ENCODE results near the gene KRT85.

The KRT85 gene

DNA sequence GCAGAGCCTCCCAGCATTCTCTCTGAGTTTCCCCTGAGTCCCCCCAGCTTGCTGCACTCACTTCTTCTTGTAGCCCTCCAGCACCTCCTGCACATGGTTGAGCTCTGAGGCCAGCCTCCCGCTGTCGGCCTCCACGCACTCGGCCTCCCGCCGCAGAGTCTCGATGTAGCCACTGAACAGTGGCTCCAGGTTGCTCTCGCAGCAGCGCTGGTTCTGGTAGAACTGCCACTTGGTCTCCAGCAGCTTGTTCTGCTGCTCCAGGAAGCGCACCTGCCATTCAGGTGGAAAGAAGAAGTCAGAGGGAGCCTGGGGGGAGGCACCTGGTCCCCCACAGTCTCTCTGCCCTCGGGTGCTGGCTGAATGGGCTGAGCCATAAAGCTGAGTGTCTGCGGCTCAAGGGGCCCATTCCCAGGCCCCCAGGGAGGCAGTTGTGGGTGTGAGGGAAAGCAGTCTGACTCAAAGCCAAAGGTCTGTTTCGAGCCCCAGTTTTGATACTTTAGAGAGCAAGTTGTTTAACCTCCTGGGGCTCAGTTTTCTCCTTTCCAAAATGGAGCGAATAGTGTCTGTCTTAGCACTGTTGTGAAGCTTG, 2.3 kb downstream of the KRT85 start:
- DNase-seq, result no peak

DNA sequence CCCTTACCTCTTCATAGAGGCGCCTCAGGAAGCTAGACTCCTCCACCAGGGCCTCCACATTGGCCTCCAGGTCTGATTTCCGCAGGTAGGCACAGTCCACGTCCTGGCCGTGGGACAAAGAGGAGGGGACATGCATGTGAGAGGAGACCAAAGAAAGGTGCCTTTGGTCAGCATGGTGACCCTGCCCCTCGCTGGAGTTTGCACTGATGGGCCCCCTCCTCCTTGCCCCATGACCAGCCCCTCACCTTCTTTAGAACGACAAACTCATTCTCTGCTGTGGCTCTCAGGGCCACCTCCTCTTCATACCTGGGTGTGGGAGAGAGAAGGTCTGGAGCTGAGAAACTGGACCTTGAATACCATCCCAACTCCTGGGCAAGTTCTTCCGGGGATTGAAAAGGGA, 3.2 kb downstream of the KRT85 start:
- no peak for DNase-seq

DNA sequence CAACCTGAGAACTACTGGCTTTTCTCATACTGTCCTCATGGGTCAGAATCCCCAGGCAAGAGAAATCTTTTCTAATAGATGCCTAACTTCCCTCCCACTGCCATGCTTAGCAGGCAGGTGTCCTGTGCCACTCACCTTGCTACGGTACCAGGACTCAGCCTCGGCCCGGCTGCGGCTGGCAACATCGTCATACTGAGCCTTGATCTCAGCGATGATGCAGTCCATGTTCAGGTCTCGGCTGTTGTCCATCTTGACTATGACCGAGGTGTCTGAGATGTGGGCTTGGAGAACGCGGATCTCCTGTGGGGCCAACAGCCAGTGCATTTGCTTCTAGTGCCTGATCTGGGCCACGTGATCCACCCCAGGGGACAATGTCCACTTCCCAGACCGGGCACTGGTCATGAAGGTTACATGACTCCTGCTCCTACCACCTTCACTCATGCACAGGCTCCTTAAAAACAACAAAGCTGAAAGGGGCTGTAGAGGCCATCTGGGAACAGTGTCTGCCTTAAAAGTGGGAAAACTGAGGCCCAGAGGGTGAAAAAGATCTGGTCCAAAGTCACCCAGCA, 4.1 kb downstream of the KRT85 start:
- DNase-seq, result no peak

DNA sequence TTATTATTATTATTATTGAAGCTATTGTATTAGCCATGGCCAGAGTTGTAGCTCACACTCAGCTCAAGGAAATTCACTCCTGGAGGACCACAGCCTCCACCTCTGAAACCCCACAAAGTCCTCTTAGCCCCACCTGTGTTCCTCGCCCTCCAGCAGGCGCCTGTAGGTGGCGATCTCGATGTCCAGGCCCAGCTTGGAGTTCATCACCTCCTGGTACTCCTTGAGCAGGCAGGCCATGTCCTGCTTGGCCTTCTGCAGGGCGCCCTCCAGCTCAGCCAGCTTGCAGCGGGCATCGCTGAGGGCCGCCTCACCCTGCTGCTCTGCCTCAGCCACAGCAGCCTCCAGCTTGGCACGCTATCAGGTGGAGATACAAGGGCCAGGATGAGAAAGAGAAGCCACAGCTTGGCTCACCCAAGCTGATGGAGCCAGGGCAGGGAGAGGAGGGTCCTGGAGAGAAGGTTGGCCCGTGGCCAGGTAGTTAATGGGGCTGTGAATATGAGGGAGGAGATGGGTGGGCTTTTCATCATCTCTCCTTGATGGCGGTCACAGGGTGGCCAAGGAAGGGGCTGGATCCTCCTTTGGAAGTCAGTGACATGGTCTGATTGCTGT, 5.1 kb downstream of the KRT85 start:
- DNase-seq, result no peak

DNA sequence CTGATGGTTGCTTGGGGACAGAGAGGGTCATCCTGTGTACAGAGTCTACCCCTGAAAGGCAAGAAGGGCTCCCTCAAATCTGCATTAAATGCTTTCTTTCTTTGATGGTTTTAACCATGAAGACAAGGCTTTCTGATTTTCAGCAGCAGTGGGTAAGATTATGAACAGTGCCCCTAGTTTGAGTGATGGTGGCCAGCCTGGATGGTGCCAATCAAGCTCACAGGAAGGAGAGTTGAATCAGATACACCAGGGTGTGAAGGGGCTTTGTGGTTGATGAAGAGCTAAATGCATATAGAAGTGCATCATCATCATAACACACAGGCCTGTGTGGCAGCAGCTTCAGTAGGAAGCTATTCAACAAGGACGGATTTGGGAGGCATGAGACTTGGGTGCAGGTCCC, 5.7 kb downstream of the KRT85 start:
- no peak for DNase-seq

DNA sequence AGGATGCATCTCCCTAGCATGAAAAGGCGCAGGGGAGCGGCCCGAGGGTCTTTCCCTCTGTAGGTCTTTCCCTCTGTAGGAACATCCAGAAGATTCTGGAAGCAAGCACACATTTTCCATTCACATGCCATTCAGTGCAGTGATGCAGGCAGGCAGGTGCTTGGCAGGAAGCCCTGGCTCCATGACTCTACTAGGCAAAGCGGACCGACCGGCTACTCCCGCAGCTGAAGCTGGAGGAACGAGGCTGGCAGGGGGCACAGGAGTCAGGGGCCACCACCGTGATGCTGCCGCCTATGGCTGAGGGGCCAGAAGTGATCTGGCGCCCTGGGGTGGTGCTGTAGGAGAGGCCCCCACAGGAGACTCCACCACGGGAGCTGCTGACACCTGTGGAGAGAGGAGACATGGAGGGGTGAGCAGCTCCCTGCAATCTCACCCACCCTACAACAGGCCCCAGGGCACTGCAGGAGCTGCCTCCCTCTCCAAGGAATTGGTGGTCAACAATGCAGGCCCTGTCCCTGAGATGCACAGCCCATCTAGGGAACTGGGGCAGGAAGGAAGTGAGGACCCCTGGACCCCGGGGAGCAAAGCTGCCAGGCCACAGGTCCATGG, 6.5 kb downstream of the KRT85 start:
- DNase-seq, result no peak

DNA sequence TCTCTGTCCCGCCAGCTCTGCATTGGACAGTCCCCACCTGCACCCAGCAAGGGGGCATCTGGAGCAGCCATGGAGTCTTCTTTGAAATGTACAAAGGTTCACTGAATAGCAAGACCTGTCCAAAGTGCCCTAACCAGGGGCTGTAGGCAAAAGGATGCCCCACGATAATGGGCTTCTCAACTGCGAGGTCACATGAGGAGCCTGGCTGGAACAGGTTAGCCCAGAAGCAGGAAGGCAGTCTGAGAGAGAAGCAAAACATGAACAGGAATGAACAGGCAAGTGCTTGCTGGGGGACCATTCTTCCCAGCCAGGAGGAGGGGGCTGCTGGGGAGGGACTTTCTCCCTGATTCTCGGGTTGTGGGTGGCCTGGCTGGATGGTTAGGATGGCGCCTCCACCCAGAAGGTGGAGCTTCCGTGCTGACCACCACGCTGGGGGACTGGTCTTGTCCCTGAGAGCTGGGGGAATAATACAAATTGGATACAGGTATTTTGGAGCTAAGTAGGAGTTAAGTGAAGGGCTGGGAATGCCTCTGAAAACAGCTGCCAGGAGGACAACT, 7.1 kb downstream of the KRT85 start:
- no peak for DNase-seq

DNA sequence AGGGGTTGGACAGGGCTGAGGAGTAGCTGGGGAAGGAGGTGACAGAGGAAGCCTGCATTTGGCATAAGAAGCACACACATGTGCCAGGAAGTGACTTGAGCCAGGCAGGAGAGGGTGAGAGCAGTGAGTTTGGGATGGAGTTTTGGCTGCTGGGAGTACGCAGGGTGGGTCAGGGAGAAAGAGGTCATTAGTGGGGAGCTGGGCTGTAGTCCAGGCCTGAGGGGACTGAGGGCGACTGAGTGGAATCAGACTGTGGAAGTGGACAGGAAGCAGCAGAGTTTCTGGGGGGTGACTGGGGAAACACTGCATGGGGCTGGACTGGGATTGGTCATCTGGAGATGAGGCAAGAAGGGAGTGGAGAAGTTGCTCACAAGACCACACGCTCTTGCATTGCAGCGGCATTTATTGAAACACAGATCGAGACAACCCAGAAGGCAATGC, 7.6 kb downstream of the KRT85 start:
- DNase-seq, result no peak

DNA sequence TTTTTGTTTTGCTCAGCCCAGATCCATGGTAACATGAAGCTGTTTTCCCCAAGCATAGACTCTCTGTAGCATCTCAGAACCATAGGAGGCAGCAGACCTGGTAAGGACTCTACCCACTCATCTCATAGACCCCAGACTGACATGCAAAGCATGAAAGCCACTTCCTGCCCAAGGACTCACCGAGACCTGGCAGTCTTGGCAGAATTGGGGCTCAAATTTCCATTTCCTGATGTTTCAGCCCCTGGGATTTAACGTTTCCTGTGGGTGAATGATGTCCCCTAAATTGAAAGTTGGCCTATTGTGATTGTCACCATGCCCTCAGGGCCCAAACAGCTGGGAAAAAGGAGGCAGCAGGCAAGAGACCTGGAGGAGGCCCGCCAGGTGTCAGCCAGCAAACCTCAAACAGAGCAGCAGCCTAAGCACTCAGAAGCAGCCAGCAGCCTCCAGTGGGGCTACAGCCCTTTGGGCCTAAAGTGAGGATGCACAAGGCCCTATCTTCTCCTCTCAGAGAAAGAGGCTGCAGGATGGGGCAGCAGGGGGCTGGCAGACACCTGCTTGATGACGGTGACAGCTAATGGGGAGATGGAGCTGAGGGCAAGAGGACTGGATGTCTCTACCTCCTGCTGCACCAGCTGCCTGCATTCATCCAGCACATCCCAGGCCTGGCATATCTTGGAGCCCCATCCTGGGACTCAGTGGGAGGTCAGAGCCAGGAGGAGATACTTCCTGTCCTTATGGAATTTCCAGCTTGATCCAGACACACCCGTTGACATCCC, 8.5 kb downstream of the KRT85 start:
- DNase-seq, result no peak

DNA sequence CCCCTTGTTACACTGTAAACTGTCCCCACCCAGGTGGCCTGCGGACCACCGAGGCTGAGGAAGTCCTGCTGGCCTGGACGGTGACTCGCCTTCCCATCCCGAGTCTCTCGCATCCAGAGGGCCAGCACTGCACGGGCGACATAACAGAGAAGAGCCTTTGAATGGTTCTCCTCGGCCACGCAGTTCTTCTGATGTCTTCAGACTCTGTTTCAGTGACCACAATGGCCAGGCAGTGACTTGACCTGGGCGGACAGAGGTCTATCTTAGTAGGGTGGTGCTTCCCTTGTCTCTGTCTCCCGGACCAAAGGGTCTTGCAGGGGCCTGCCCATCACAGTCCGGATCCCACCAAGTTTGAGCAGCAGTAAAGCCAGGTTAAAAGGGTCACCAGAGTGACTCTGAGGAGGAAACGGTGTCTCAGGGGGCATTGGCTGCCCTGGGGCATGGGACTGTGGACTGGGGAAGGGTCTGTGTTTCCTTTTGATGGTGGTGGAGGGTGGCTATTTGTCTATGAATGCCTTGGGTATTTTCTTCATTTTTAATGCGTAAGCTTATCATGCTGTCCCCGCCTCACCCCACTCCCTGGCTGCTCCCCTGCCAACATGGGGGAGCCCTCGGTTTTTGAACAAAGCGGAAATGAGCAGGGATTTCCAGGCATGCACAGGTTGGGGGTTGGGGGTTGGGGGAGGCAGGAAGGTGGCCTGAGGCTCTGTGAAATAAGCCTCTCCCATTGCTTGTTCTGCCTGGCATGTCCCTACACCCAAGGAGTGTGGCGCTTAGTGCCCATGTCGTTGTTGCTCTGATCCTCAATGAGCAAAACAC, 10.3 kb downstream of the KRT85 start:
- DNase-seq, result no peak

DNA sequence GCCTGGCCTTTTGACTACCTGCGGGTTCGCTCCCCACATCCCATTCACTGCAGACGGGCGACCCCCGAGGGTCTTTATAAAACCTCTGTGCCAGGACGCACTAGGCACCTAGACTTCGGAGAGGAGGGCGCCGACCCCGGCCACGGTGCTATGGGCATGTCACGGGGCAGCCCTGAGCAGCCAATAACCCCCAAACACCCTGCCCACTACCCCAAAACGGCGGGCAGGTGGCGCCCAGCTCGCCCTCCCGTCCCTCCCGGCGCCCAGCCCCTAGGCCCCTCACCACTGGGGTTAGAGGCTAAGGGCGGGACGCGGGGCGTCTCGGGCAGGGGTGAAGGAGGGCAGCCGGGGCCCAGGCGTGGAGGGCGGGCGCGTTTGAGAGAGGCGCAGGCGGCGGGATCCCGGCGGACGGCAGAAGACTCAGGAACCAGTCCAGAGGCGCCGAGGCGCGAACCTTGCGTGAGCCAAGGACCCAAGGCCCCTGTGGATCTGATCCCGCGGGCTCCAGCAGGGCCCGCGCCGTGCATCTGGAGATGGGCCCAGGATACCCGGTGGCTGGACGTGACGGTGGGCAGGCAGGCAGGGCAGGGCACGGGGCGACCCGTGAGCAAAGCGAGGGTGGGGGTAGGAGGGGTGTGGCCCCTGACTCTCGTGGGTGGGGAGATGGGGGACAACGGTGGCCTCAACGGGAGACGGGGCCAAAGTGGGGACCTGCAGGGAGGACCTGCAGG, 11.1 kb downstream of the KRT85 start:
- no peak for DNase-seq

DNA sequence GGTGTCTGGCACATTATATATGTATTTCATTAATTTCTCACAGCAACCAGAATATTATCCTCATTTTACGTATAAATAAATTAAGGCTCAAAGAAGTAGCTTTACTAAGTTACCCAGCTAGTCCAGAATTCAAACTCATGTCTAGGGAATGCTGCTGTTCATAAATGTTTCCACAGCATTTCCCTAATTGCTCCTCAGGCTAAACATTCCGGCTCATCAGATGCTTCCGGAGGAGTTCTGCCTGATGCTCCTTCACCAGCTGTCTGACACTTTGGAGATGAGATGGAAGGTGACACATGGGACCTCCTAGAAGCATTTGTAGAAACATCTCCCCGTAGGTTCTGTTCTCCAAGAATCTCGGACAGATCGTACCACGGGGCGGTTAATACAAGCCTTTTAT, 12.1 kb downstream of the KRT85 start:
- DNase-seq, result no peak

DNA sequence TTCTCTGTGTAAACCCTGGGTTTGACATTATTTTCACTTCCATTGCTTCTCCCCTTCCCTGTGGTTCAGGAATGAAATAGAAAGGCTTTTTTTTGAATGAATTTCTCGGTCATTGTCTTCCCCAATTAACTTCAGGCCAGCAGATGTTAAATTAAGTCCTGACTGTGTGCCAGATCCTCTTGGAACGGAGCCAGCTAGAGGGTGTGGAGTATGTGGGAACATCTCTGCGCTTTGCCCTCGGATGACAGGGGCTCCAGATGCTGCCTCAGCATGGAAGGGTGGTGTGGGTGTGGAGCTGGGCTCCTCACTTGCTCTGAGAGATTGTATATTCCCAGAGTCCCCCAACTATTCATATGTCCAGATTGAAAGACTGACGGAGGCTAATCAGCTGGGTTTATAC, 13.1 kb downstream of the KRT85 start:
- DNase-seq, result no peak

DNA sequence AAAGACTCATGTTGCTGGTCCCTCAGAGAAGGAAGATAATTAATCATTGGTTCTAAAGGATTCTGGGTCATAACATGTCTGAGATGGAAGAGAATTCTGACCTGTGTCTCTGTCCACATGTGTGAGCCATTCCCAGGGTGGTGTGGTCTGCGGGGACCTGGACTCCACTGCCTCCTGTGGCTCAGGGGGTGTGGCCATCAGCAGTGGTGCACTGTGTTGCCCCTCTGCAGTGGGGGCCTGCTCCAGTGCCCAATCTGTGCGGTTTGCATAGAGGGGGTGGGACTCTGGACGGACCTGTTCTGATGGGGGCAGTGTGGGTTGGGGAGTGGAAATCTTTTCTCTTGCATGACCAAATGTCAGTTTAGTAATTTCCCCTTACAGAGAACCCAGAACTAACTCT, 13.5 kb downstream of the KRT85 start:
- no peak for DNase-seq

DNA sequence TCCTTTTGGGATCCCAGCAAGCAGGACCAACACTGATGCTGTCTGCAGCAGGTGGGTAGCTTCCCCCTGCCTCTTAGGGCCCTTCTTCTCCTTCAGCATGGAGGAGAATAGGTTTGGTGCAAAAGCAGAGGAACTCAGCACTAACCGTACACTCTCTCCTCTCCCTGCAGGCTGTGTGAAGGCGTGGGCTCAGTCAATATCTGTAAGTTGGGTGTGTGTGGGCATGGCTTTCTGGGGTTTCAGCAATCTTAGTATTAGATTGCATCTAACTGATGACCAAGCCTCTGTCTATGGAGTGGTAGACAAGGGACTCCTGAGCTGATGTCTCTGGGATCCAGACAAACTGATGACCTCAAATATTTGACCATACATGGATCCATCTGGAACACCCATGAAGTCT, 14.3 kb downstream of the KRT85 start:
- DNase-seq, result no peak

DNA sequence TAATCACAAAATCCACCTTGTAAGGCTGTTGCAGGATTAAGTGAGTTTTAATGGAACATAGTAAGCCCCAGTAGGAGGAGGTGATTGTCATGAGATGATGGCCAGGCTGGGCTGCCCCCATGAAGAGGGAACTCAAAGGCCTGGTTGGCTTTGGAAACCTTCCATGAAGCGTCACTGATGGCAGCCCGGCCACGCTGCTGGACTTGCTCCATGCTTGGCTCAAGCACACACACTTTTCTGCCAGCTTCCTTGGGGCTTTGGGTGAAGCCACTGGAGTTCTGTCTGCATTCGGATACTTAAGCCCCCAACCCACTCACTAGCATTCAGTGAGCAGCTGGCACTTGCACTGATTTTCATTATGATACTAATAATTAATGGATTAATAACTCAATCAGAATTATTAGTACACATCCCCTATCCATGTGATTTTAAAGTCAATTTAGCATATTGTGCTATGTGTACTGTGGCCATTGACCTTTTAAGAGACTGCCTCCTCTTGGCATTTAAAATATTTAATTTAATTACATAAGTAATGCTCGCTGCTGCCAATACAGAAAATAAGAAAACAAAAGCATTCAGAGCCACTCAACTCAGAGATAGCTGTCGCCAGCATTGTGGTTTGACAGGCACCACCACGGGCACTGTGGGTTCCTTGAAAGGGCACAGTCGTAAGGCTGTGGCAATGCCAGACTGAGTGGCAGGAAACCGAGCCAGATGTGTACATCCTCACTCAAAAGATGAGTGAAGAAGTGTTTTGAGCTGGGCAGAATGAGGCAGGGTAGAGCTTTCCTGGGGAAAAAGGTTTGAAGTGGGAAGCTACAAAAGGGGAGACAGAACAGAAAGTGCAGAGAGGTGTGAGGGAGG, 15.9 kb downstream of the KRT85 start:
- DNase-seq, result peak; percentile 10

DNA sequence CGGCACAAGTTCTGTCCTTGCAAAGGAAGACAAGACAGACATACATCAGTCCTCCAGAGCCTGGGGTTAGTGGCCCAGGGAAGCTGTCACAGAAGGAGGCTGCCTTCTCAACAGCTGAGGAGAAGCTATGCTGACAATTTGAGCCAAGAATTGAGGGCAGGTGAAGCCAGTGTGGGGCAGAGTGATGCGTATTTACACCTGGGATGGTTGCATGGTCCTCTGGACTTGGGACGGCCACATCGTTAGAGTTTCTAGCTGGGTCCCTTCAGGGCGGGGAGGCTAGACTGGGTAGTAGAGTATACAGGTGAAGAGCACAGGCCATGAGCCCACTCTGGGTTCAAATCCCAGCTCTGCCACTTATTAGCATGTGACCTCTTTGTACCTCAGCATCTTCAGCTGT, 16.5 kb downstream of the KRT85 start:
- no peak for DNase-seq

DNA sequence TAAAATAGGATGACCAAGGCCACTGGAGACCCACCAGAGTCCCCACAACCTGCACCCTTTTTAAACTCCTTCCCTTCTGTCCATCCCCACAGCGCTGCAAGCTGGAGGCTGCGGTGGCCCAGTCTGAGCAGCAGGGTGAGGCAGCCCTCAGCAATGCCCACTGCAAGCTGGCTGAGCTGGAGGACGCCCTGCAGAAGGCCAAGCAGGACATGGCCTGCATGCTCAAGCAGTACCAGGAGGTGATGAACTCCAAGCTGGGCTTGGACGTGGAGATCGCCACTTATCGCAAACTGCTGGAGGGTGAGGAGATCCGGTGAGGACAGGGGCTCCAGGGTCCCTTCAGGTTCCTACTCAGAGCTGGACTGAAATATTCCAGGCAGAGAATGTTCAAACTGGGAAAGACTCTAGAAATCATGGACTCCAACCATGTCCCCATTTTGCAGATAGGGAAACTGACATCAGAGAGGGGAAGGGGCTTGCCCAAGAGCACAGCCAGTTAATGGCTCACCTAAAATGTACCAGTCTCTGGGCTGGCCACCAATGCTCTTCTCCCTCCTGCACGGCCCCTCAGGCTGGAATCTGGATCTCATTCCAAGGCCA, 17.2 kb downstream of the KRT85 start:
- no peak for DNase-seq

DNA sequence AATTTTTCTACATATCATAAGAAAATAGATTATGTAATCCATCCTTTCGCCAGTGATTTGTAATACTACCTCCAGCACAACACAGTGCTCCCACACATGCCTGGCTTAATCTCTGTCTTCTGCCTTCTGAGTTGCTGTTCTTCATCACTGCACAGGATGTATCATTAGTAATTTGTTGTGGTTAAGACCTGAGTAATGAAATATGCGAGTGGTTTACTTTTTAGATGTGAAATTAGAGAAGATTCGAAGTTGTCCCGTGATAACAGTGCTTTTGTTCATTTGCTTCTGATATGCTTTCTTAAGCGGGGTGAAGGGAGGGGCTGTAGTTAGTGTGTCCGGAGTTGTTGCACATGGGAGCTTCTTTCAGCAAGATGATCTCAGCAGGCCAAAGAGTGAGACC, 18.1 kb downstream of the KRT85 start:
- DNase-seq, result no peak

Measured in stimulated activated CD4-positive, alpha-beta T cell treated with anti-CD3 and anti-CD28 coated beads, Interleukin-4, amount 100 ng/mL, for 1 hour (primary cell).